ENCODE measurements around the gene NR4A2.

Gene NR4A2

DNA sequence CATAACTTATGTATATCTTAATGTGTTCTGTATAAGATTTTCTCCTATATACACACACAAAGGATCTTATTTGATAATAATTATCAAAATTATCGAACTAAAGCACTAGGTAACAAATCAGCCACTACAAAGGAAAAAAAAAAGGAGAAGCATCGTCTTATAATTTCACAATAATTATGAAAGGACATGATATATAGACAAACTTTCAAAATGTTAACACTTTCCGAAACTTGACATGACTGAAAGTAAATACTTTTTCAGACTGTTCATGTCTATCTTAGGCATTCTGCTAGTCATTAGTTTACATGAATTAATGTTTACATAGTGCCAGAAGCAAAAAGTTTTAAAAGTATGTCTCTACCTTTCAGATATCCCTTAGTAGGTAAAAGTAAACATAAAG, 7.3 kb upstream of the NR4A2 start:
- no peak for DNase-seq

DNA sequence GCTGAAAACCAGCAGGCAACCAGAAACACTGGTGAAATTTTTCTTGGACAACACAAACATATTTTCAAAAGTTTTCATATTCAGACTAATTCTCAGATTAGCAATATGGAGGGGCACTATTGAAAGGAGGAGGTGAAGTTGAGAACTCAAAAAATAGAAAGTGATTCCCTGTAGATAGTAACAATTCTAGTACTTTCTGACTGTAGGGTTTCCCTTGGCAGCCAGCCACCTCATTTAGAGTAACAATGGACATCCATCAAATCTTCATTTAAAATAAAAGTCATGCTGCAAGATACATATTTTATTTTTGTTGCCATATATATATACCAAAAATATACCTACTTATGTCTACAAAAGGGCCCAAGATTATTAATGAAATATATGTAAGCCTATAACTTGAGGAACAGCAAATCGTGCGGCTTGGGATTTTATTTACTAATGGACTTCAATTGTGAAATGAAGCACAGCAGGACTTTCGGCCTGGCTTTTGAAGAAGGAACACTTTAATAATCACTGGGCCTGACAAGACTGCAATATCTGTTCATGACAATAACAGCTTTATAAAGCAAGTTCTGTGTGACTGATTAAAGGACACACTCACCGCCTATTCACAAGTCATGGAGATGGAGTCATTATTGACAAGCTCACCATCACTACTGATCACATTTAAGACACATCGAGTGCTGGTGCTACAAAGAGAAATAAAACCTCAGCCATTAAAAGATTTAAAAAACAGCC, 6.8 kb upstream of the NR4A2 start:
- no peak for DNase-seq

DNA sequence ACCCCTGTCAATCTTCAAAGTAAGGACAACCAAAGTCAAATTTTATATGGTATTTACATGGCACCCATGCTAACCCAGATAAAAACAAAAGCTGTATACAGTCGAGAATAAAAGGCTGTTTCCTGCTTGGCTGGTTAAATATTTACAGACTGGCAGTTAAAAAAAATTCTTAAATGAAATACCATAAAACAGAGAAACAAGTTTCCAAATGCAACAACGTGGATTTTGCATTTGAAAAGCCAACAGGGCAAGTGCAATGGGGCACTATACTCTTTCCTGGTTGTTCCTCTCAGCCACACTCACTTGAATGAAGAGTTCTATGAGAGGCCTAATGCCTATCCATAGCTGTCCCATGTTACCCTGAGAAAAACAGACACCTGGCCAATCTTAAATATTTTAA, 6.1 kb upstream of the NR4A2 start:
- DNase-seq: no peak

DNA sequence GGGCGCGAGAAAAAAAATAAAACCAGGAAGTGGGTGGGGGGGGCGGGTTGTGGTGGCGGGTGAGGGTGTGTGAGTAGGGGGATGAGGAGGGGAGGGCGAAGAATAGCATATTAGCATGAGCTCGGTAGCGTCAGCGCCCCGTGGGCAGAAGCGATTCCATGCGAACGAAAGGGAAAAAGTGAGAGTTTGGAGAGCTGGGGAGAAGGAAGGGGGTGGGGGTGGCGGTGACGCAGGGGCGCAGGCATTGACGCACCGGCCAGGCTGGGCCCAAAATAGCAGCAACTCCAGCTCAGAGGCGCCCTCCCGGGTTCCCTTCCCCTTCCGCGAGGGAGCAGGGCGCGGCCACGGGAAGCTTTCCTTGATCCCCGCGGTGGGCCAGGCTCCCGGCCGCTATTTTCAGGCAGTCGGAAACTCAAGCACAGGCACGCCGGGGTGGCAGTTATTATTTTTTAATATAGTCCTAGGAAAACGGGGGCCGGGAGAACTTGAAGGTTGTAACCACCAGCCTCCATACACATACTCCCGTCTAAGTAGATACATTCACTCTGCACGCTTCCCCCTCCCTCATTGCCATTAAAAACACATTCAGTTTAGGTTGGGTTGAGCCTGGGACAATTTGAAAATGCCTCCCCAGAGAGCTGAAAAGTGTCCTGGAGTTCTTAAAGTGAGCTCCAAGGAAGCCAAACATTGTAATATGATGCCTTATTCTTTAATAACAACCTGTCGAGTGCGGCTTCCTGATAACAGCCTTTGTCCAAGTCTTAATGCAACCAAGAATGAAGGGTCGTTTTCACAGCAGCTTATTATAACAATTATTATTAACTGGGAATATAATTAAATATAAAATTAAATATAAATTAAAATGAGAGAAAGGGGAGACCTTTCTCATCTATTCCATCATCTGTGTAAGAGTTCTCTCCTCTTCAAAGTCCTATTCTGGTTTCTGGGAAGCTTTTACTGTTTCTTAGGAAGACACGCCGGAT, 2.3 kb upstream of the NR4A2 start:
- peak; percentile 69 for DNase-seq

DNA sequence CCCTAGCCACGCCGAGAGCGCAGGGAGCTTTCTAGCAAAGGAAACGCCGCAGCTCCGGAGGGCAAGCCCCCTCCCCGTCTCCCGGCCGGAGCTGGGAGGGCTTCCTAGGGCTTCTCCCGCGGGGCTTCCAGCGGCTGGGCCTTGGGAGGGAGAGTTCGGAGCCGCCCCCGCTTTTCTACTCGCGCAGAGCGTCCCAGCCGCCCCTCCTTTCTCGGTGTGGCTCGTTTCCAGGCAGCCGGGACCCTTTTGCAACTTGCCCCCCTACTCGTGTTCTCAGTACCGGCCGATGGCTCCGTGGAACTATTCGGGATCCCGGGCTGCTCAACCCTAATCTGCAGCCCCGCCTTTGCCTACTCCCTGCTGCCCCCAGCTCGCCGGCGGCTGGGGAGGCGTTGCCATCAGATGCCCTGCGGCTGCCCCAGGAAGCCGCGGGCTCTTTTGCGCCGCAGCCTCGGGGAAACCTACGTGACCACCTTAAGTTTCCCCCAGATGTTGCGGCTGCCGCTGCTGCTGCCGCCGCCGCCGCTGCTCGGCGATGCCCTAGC, 1.5 kb upstream of the NR4A2 start:
- peak; percentile 72 for DNase-seq

DNA sequence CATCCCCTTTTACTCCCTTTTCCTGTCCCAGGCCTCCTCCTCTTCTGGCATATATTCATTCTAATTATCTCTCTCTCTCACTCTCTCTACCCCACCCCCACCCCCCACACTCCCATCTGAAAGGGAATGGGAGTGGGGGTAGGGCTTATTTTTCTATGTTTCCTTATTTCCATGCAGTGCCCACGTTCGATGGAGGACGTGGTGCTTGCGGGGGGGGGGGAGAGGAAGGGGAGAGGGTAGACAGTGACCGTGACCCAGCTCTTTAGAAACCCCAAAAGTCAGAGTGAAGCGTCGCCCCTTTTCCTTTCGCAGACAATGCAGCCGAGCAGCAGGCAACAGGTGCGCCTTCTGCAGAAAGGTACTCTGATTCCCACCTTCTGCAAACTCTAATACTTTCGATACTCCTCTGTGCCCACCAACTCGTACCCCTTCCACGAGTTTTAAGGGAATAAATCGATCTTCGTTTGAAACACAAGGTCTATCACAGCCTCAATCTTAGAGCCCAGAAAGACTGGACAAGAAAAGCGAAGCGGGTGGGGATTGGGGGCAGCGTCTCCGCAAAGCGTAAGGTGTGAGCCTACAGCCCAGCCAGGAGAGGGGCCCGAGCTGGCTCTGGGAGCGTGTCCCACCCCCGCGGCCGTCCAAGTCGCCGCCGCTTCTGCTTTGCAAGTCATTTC, 891 bp upstream of the NR4A2 start:
- no peak for DNase-seq

DNA sequence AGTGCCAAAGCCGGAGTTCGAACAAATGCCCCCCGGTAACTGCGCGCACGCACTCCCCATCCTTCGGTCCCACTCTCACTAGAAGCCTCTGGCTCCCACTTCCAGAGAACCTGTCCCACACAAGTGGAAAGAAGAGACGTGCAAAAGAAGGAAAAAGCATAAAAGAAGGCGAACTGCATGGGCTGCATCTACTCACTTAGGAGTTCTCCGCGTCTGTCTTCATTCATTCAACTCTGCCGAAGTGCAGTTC, 312 bp downstream of the NR4A2 start:
- no peak for DNase-seq

DNA sequence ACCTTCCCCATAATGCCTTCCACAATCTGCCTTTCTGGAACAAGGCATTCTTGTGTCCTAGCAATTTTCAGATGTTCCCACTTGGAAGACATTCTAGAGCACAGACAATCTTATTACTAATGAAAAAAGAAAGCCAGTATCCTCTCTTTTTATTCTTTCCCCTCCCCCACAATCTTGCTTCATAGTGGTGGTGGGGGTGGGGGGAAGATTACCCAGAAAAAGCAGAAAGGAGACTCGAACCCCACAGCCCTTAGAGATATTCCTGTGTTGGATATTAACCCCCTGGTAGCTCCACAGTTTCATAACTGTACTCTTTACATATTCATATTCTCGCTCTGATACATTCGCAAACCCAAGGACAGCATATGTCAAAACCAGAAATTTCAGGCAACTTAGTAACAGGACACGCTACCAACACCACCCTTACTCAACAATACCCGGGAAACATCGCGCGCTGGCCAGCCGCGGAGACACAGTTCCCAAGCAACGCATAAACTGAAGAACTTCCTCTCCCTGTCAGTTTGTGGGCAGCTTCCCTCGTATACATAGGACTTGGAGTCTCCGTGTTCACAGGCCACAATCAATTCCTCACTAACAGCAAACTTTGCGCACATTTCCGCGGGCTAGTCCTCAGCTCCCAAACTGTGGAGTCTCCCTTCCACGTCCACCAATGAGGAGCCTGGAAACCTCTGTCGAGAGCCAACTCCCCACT, 793 bp downstream of the NR4A2 start:
- DNase-seq: peak; percentile 44

DNA sequence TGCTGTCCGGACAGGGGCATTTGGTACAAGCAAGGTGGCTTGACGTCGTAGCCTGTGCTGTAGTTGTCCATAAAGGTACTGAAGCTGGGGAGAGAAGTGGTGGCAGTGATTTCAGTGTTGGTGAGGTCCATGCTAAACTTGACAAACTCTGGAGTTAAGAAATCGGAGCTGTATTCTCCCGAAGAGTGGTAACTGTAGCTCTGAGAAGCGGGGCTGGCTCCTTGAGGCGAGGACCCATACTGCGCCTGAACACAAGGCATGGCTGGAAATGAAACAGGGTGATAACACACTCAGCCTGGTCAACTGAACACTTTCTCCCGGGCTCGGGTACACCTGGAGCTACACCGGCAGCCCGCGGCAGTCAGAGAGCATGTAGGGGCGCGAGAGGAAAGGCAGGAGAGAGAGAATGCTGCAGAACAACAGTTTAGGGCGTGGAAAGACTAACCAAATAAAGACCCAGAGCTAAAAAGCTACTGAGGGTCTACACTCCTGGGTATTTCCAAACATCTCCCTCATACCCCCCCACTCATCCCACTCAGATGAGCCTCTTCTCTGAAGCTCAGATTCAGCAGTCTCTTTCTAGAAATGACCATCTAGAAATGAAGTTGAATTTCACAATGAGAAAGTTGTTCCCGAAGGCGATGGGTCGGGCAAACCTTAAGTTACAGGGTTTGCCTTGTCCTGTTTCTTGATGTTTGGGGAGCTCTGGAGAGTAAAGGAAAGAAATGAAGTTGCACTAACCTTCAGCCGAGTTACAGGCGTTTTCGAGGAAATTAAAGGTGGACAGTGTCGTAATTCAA, 2.4 kb downstream of the NR4A2 start:
- no peak for DNase-seq

DNA sequence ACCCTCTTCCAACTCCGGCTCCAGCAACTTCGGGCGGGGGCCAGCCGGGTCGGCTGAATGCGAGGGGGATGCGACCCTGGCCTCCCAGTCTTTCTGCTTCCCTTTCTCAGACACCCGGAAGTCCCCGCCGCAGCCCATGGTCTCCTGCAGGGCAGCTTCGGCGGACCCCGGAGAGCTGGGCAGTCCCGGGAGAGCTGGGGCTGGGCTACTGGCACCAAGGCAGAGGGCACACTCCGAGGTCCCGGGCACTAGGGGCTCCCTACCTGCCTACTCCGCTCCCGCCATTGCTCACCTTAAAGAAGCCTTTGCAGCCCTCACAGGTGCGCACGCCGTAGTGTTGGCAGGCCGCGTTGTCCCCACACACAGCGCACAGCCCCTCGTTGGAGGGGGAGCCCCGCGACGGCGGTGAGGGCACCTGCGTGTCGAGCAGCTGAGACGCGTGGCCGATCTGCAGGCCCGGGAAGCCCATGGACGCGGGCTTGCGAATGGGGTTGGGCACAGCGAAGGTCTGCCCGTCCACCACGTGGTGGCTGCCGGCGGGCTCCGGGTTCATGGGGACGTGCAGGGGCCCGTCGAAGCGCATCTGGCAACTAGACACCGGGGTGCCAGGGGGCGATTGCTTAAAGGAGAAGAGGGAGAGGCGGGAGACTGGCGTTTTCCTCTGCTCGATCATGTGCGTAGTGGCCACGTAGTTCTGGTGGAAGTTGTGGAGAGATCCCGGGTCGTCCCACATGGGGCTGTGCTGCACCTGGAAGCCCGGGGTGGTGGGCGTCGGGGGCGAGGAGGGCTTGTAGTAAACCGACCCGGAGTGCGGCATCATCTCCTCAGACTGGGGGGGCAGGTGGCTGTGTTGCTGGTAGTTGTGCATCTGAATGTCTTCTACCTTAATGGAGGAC, 3.2 kb downstream of the NR4A2 start:
- no peak for DNase-seq

DNA sequence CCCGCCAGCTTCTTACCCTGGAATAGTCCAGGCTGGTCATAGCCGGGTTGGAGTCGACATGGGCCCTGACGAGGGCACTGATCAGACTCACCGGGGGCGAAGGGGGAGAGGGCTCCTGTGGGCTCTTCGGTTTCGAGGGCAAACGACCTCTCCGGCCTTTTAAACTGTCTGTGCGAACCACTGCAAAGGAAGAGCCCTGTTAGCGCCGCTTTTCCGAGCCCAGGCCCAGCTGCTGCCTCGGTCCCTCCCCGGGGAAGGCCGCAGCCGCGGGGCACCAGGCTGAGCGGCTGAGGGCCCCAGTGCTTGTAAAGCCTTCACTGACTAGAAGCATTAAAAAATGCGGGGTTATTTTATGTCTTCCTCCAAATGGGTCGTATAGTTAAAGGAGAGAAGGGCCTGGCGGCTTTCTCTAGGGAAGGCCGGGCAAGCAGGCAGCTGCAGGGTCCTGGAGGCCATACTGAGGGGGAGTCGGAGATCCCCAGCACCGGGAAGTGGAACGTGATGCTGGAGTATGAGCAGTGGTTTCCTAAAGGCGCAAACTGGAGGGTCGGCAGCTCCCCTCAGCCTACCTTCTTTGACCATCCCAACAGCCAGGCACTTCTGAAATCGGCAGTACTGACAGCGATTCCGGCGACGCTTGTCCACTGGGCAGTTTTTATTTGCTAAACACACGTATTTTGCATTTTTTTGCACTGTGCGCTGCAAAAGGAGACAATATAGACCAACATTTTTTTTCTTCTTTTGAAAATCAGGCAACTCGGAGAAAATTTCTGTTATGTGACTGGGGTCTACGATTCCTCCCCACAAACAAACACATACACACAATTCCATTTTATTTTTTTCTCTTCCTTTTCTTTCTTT, 4.5 kb downstream of the NR4A2 start:
- DNase-seq: no peak

DNA sequence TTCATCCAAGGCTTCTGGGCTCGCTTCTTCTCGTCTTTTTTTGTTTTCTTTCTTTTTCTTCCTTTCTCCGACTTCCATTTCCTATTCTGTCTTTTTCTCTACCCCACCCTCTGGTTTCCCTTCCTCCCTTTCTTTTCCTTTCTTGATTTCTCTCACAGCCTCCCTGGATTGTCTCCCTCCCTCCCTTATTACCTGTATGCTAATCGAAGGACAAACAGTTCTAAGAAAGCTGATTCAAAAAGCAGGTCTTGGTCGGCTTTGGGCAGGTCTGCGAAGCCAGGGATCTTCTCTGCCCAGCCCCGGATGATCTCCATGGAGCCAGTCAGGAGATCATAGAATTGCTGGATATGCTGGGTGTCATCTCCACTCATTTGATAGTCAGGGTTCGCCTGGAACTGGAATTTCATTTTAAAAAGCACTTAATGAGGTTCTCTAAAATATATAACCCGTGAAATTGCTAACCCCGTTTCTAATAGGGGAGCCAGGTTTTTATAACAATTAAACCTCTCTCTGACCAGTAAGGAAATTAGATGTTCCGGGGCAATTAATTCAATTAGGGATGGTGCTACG, 5.9 kb downstream of the NR4A2 start:
- no peak for DNase-seq

DNA sequence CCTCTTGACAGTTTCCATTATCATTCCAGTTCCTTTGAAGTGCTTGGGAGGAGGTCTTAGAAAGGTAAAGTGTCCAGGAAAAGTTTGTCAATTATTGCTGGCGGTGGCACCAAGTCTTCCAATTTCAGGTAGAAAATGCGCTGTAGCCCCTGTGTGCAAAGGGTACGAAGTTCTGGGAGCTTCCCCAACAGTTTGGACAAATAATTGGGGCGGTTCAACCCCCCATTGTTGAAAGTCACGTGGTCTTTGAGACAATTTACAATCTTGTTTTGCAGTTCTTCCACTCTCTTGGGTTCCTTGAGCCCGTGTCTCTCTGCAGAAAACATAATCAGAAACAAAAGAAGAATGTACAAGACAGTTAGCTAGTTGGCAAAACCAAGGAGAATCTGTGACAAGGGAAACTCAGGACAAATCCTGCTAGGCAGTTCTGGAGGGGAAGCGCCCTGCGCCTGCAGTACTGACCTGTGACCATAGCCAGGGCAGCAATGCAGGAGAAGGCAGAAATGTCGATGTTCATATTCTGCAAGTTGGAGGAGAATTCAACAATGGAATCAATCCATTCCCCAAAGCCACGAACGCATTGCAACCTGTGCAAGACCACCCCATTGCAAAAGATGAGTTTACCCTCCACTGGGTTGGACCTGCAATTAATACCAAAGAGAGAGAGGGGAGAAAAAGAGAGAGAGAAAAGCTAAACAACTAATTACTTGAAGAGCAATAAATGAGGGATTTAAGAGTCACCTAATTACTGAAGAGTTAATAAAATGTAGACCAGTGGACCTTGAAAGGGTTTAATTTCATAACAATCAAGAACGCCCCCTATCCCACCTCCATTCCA, 6.6 kb downstream of the NR4A2 start:
- no peak for DNase-seq

DNA sequence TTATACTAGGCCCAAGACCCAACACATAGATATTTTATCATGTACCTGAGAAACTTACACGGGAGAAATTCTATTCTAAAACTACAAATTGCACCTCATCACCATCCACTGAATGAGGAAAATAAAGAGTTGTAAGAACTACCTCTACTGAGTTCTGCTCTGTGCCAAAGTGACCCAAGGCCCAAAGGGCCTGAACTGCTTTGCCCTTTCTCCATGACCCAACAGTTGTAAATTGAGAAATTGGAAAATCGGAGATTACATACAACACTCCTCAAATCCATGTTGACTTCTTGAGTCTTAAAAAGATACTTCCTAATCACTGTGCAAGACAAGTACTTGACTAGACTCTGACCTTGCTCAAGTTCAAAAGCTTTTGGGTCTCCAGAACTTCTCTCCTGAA, 8.8 kb downstream of the NR4A2 start:
- no peak for DNase-seq

DNA sequence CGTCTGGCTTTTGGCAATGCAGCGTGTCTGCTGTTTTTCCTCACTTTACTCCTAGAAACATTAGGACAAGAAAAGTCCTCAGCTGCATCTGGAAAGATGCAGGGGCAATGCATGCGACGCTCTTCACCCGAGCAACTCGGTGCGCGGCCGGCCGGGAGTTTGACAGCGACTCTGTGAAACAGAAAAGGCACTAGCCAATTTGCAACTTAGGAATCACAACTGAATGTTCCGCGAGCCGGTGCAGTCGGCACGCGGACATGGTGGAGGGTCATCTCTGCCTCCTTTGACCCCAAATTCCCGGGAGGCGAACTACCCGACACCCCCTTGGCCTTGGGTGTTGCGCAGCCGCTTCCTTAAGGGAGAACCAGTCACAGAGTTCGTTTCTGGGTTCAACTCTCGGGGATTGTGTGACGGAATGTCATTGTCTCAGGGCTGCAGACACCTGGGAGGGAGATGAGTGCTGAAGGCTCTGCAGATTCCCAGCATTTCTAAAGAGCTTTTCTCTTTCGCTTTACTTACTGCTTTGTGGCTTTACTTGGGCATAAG, 9.8 kb downstream of the NR4A2 start:
- no peak for DNase-seq

DNA sequence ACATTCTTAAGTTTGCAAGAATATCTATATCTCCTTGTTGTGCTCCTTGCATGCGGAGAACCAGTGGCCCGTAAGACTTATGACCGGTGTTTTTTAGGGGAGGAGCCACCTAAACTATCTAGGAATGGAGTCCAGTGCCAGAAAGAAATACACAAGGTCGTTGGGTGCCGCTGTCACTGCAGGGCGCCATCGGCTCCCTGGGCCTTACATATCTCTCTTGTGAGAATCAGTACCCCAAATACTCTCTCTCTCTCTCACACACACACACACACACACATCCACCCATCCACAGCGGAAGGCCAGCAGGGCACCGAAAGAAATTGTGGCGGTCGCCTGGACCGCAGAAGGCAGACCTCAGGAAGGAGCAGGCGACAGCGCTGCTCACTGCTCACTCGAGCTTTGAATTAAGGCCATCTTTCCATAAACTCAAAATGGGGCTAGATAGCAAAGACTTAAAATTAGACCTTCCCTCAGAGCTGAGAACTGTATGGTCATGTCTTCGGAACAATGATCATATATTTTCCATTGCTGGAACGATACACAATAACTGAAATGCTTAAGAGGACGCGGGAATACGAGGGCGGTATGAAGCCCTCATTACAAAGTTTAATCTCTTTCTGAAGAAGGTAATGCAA, 10.4 kb downstream of the NR4A2 start:
- DNase-seq: no peak

DNA sequence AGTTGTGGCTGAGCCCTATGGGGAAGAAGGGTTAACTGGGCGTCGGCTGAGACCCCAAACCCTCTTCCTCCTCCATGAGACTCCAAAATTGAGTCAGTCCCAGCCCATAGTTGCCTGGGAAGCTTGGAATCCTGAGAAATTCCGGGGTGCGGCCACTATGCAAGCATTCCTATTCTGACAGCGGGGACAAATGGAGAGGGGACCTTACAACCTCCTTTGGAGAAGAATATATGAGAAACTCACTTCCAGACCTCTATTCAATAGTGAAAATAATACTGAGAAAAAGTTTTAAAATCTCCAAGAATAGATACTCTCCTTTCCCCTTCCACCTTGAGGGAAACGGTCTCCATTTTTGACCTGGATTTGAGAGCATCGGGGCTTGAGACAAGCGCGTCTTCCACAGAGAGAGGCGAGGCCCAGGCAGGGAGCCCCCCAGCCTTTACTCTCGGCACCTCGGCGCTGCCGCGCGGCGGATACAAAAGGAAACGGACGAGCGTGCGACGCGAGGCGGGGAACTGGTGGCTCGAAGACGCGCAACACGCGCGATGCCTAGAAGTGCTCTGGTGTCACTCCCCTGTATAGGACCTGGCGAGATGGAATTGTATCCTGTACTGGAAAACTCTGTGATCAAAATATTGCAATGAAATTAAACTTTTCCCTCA, 11.1 kb downstream of the NR4A2 start:
- DNase-seq: peak; percentile 40
